Right lobe of liver (tissue), 4 donors: ENCODE data around the gene PIN4.

Experiments
- POLR2A ChIP-seq: fragments of 450-650 bp; IDR thresholded peaks from one replicate; pipeline ENCODE4 v1.6.1; 2017; ENCODE audit warnings: antibody characterized with exemption, mild to moderate bottlenecking
- TF ChIP-seq, protein P1 (sequence below), 4 donors: fragments of 200-600 bp in 3 of 4; fragments of 450-650 bp in 1 of 4; IDR thresholded peaks; one replicate each; pipeline versions ENCODE4 v1.5.1 to v1.8.0; 2016 to 2022; ENCODE audit warnings: antibody characterized with exemption in 4 of 4, mild to moderate bottlenecking in 2 of 4
- donor health status: DM: no; HTN: no; CAD: no.
- donor health status: DM: no; HTN: no; CAD: no.
- donor health status: DM: no; HTN: yes; CAD: no.

DNA sequence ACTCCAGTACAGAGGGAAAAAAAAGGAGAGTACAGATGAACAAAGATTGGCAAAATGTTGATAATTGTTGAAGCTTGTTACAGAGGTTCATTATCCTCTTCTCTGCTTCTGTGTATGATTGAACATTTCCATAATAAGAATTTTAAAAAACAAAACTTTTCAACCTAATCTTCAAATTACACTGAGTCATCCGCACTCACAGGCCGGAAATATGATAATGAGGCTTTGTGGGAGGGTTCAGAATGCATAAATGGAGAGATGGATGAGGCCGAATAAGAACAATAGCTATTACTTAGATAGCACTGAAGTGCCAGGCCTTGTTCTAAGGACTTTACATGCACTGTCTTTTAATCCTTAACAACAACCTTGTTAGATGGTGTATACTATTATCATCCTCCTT, 61.9 kb downstream of the PIN4 start:
- TF ChIP-seq, protein P1, sequence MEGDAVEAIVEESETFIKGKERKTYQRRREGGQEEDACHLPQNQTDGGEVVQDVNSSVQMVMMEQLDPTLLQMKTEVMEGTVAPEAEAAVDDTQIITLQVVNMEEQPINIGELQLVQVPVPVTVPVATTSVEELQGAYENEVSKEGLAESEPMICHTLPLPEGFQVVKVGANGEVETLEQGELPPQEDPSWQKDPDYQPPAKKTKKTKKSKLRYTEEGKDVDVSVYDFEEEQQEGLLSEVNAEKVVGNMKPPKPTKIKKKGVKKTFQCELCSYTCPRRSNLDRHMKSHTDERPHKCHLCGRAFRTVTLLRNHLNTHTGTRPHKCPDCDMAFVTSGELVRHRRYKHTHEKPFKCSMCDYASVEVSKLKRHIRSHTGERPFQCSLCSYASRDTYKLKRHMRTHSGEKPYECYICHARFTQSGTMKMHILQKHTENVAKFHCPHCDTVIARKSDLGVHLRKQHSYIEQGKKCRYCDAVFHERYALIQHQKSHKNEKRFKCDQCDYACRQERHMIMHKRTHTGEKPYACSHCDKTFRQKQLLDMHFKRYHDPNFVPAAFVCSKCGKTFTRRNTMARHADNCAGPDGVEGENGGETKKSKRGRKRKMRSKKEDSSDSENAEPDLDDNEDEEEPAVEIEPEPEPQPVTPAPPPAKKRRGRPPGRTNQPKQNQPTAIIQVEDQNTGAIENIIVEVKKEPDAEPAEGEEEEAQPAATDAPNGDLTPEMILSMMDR (IDR thresholded peaks at IDR 0.05), result no peak
- no peak for TF ChIP-seq POLR2A
